Measurements from ENCODE around the gene ISOC2.

DNA sequence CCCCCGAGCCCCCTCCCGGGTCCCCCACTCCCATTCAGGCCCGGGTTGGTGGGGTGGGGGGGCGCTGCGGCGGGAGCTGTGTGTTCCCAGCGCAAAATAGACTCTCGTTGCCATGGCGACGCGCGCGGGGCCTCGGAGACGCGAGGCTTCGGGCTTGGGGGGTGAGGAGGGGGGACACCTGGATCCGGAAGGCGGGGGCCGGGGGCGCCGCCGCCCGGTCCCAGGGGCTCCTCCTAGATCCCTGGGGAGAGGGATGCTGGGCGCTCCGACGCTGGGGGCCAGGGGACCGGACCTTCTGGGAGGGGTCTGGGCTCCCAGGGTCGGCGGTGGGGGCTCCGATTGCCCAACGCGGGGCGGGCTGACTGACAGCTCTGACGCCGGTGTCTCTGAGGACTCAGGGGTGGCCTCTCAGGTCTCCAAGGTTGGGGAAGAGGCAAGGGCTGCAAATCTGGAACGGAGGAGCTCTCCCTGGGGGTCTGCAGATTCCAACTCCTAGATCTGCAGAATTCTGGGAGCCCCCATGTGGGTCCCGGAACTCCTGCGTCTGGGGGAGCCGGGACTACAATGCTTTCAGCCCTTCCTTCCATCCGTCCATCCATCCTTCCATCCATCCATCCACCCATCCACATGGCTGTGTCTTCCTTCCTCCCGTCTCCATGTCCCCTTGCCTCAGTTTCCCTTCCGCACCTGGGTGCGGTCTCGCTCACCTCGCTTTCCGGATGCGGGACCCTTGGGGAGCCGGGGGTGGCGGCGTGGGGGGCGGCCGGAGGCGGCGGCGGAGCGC is 9.3 kb downstream of the ISOC2 start:
- TF ChIP-seq, protein P1, sequence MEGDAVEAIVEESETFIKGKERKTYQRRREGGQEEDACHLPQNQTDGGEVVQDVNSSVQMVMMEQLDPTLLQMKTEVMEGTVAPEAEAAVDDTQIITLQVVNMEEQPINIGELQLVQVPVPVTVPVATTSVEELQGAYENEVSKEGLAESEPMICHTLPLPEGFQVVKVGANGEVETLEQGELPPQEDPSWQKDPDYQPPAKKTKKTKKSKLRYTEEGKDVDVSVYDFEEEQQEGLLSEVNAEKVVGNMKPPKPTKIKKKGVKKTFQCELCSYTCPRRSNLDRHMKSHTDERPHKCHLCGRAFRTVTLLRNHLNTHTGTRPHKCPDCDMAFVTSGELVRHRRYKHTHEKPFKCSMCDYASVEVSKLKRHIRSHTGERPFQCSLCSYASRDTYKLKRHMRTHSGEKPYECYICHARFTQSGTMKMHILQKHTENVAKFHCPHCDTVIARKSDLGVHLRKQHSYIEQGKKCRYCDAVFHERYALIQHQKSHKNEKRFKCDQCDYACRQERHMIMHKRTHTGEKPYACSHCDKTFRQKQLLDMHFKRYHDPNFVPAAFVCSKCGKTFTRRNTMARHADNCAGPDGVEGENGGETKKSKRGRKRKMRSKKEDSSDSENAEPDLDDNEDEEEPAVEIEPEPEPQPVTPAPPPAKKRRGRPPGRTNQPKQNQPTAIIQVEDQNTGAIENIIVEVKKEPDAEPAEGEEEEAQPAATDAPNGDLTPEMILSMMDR (IDR thresholded peaks at IDR 0.05; ENCODE audit: insufficient read depth, low read length, poor library complexity, severe bottlenecking): no peak
- no peak for TF ChIP-seq EZH2phosphoT487 (conservative IDR thresholded peaks at IDR 0.05; ENCODE audit: low read length)

All from SU-DHL-6 (cell line).